HCT116 (cell line): Measurements from ENCODE around the gene RSRC1. TPM values are rescaled to one million over a fixed set of nuclear protein-coding genes. Genes with fewer than 3 reads are reported as not detected.

Experiments used
- ATAC-seq: fragments of 200-7000 bp; cut with Tn5 transposase; 2 replicates; pipeline ENCODE4 v1.9.1; 2020; ENCODE audit warnings: mild to moderate bottlenecking, moderate library complexity
- BruUV-seq: library from RNA; stranded (reverse); fragments of 400-500 nt; replicated peaks from 2 replicates; lab custom pipeline; 2021; lab: Mats Ljungman, UMichigan
- CTCF ChIA-PET: fragments of 300-600 bp; sonication (Branson Sonifier 250); formaldehyde crosslinking; loops from one replicate; lab custom pipeline; 2021; ENCODE audit warnings: antibody characterized with exemption; lab: Charles Lee
- POLR2A ChIA-PET: fragments of 300-600, 350-600 bp; sonication (Branson Sonifier 250); formaldehyde crosslinking; loops from one replicate; lab custom pipeline; 2021; ENCODE audit warnings: antibody characterized with exemption; lab: Charles Lee
- RAD21 ChIA-PET, 2 experiments: fragments of 300-600 bp; sonication (Branson Sonifier 250); formaldehyde crosslinking; loops; one replicate each; lab custom pipeline; 2023; ENCODE audit warnings: low total read pairs in 2 of 2; ENCODE audit not compliant: uncharacterized antibody in 2 of 2, unreplicated experiment in 2 of 2, low non-redundant PET in 1 of 2; lab: Charles Lee
- DNase-seq: peaks from one replicate; pipeline ENCODE4 v3.0.0-alpha.2; 2010; ENCODE audit warnings: low read depth, low spot score
- H2AFZ ChIP-seq: fragments of 200-600 bp; shearing (Covaris generic), sonication (generic); 2 replicates; pipeline ENCODE4 v1.6.1; 2017; ENCODE audit warnings: low read depth, mixed run types, mixed read lengths, antibody characterized with exemption, low read length; ENCODE audit not compliant: poor library complexity, severe bottlenecking
- H3K27ac ChIP-seq: 2 replicates; pipeline ENCODE4 v1.5.1; 2012; ENCODE audit warnings: low read depth, low read length
- H3K27me3 ChIP-seq: fragments of 200-600 bp; sonication (generic); 2 replicates; pipeline ENCODE4 v1.6.1; 2016; ENCODE audit warnings: mixed run types, low read length, mixed read lengths; ENCODE audit not compliant: insufficient read depth
- H3K36me3 ChIP-seq, 2 experiments: fragments of 200-500 bp in 1 of 2; fragments of 200-600 bp in 1 of 2; sonication (Bioruptor generic) in 1 of 2; sonication (generic) in 1 of 2; 2 replicates each; pipeline versions ENCODE4 v1.5.1 to v1.6.1; 2014 to 2016; ENCODE audit warnings: low read length in 2 of 2, inconsistent platforms in 1 of 2, mixed read lengths in 1 of 2, mixed run types in 1 of 2; ENCODE audit not compliant: insufficient read depth in 2 of 2, control insufficient read depth in 1 of 2
- H3K4me1 ChIP-seq, 2 experiments: fragments of 200-600 bp in 1 of 2; sonication (generic) in 1 of 2; 2 replicates each; pipeline versions ENCODE4 v1.5.1 to v1.6.1; 2012 to 2017; ENCODE audit warnings: low read length in 2 of 2, inconsistent platforms in 1 of 2, mild to moderate bottlenecking in 1 of 2, mixed read lengths in 1 of 2, mixed run types in 1 of 2, moderate library complexity in 1 of 2; ENCODE audit not compliant: insufficient read depth in 2 of 2, control insufficient read depth in 1 of 2
- H3K4me2 ChIP-seq: fragments of 200-600 bp; sonication (generic); 2 replicates; pipeline ENCODE4 v1.6.1; 2017; ENCODE audit warnings: mixed run types, low read length, mixed read lengths
- H3K4me3 ChIP-seq, 2 experiments: fragments of 200-600 bp in 1 of 2; sonication (generic) in 1 of 2; replicated peaks in 1 of 2; 2 replicates each; pipeline ENCODE4 v1.5.1; 2011 to 2016; ENCODE audit warnings: low read length in 2 of 2, control low read depth in 1 of 2, low read depth in 1 of 2, mild to moderate bottlenecking in 1 of 2, mixed read lengths in 1 of 2, mixed run types in 1 of 2
- H3K79me2 ChIP-seq: fragments of 200-600 bp; sonication (generic); 2 replicates; pipeline ENCODE4 v1.6.1; 2017; ENCODE audit warnings: mild to moderate bottlenecking, mixed run types, low read length, moderate library complexity, mixed read lengths; ENCODE audit not compliant: insufficient read depth
- H3K9ac ChIP-seq: fragments of 200-600 bp; sonication (generic); 2 replicates; pipeline ENCODE4 v1.6.1; 2016; ENCODE audit warnings: low read length, mixed read lengths
- H3K9me2 ChIP-seq: fragments of 200-600 bp; sonication (generic), shearing (Covaris generic); 2 replicates; pipeline ENCODE4 v1.6.1; 2017; ENCODE audit warnings: mixed run types, mild to moderate bottlenecking, moderate library complexity; ENCODE audit not compliant: insufficient read depth
- H3K9me3 ChIP-seq, 2 experiments: fragments of 200-500 bp in 1 of 2; fragments of 200-600 bp in 1 of 2; sonication (Bioruptor generic) in 1 of 2; sonication (generic) in 1 of 2; 2 replicates each; pipeline ENCODE4 v1.6.1; 2014 to 2017; ENCODE audit warnings: low read length in 2 of 2, mixed read lengths in 2 of 2, inconsistent platforms in 1 of 2, low read depth in 1 of 2, mild to moderate bottlenecking in 1 of 2, mixed run types in 1 of 2, moderate library complexity in 1 of 2; ENCODE audit not compliant: control insufficient read depth in 1 of 2, insufficient read depth in 1 of 2
- H4K20me1 ChIP-seq: fragments of 200-600 bp; sonication (generic), shearing (Covaris generic); 2 replicates; pipeline ENCODE4 v1.6.1; 2017; ENCODE audit warnings: mixed run types, mild to moderate bottlenecking, moderate library complexity; ENCODE audit not compliant: insufficient read depth
- CEBPB ChIP-seq: IDR thresholded peaks from 2 replicates; pipeline ENCODE4 v1.6.1; 2012; ENCODE audit warnings: low read depth
- EGR1 ChIP-seq: IDR thresholded peaks from 2 replicates; pipeline ENCODE4 v1.6.1; 2012; ENCODE audit warnings: low read depth
- EZH2 ChIP-seq: fragments of 200-600 bp; sonication (generic); IDR thresholded peaks from 2 replicates; pipeline ENCODE4 v1.6.1; 2017; ENCODE audit warnings: antibody characterized with exemption, mixed run types
- EZH2phosphoT487 ChIP-seq: fragments of 200-600 bp; IDR thresholded peaks from 2 replicates; pipeline ENCODE4 v1.6.1; 2018; ENCODE audit warnings: antibody characterized with exemption, borderline replicate concordance
- FOSL1 ChIP-seq: IDR thresholded peaks from 2 replicates; pipeline ENCODE4 v1.6.1; 2012; ENCODE audit warnings: low read depth
- JUND ChIP-seq: IDR thresholded peaks from 2 replicates; pipeline ENCODE4 v1.6.1; 2012
- POLR2A ChIP-seq: IDR thresholded peaks from 2 replicates; pipeline ENCODE4 v1.7.0; 2011; ENCODE audit warnings: borderline replicate concordance; ENCODE audit not compliant: insufficient read depth, insufficient read length; ENCODE audit errors: extremely low read depth
- POLR2AphosphoS5 ChIP-seq: IDR thresholded peaks from 2 replicates; pipeline ENCODE4 v1.6.1; 2011; ENCODE audit warnings: mild to moderate bottlenecking, low read depth, low read length, moderate library complexity
- RAD21 ChIP-seq: IDR thresholded peaks from 2 replicates; pipeline ENCODE4 v1.6.1; 2012; ENCODE audit warnings: low read depth, mild to moderate bottlenecking
- SIN3A ChIP-seq: IDR thresholded peaks from 2 replicates; pipeline ENCODE4 v1.6.1; 2012; ENCODE audit warnings: low read depth
- SP1 ChIP-seq: IDR thresholded peaks from 2 replicates; pipeline ENCODE4 v1.6.1; 2012; ENCODE audit warnings: low read depth
- SRF ChIP-seq: IDR thresholded peaks from 2 replicates; pipeline ENCODE4 v1.6.1; 2012; ENCODE audit warnings: low read depth
- TCF7L2 ChIP-seq: IDR thresholded peaks from 2 replicates; pipeline ENCODE4 v1.7.0; 2011; ENCODE audit warnings: borderline replicate concordance, inconsistent platforms; ENCODE audit not compliant: insufficient read depth, insufficient read length; ENCODE audit errors: extremely low read depth
- YY1 ChIP-seq: IDR thresholded peaks from 2 replicates; pipeline ENCODE4 v1.6.1; 2011; ENCODE audit warnings: low read length, low read depth, moderate library complexity, mild to moderate bottlenecking; ENCODE audit not compliant: insufficient replicate concordance; ENCODE audit errors: extremely low read depth
- ZFX ChIP-seq: fragments of 450-650 bp; IDR thresholded peaks from 2 replicates; pipeline ENCODE4 v1.6.1; 2017
- ZNF274 ChIP-seq: fragments of 200-500 bp; sonication (Bioruptor generic); IDR thresholded peaks from 2 replicates; pipeline ENCODE4 v1.6.1; 2014; ENCODE audit warnings: mild to moderate bottlenecking, low read depth, low read length, inconsistent platforms
- intact Hi-C: fragments of 100-400 bp; cut with micrococcal nuclease; formaldehyde crosslinking; loops from 2 replicates; pipeline ENCODE4 v1.10.0; 2022
- total RNA-seq: library from RNA; stranded (reverse); gene quantifications from one replicate; pipeline ENCODE4 v1.2.1, GENCODE V29; 2021; ENCODE audit not compliant: unreplicated experiment
- TF ChIP-seq, protein P1 (sequence below): IDR thresholded peaks from 2 replicates; pipeline ENCODE4 v1.6.1; 2012
- TF ChIP-seq, protein P2 (sequence below): IDR thresholded peaks from 2 replicates; pipeline ENCODE4 v1.6.1; 2012
- TF ChIP-seq, protein P3 (sequence below), 3 experiments: fragments of 200-600 bp in 1 of 3; sonication (generic) in 1 of 3; IDR thresholded peaks in 2 of 3; conservative IDR thresholded peaks in 1 of 3; 2 replicates each; pipeline ENCODE4 v1.5.1; 2012 to 2017; ENCODE audit warnings: low read depth in 2 of 3, low read length in 2 of 3, antibody characterized with exemption in 1 of 3, borderline replicate concordance in 1 of 3, control low read depth in 1 of 3, mild to moderate bottlenecking in 1 of 3, mixed read lengths in 1 of 3, mixed run types in 1 of 3, moderate library complexity in 1 of 3; ENCODE audit not compliant: insufficient read depth in 1 of 3
- TF ChIP-seq, protein P4 (sequence below): IDR thresholded peaks from 2 replicates; pipeline ENCODE4 v1.6.1; 2011; ENCODE audit warnings: mild to moderate bottlenecking, low read length, moderate library complexity; ENCODE audit not compliant: insufficient replicate concordance; ENCODE audit errors: extremely low read depth

RSRC1 gene
- total RNA-seq, 1 experiment from 2014 or later: 37.1 TPM

DNA sequence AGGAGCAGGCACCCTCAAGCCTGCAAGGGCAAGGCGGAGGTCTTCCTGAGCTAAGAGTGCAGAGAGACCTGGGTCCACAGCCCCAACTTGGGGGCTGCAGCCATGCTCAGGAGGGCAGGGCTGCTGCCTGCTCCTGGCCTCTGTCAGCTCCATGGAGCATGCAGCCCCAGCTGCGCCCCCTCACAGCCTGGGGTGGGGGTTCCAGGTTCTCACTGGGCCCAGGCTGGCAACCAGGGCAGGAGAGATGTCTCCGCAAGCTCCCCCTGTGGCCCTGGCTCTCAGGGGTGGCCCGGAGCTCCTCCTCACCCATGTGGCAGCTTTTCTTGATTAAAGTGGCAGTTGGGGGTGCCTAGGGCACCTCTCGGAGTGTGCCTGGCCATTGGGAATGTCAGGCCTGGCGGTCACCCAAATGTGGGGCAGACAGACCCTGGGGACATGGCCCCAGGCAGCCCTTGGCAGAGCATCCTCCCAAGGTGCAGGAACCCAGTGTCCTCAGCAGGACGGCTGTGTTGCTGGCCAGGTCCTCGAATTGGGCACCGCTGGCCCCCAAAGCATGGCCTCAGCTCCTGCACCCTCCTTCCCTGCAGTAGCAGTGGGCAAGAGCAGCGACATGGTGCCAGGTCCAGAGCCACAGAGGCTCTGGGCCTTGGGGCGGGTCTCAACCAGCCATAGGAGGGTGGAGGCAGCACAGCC is 251.0 kb downstream of the RSRC1 start:
- H4K20me1 ChIP-seq: no peaks in the 10 kb centered on the region; the same call in 1 of the 2 replicates
- H3K9ac ChIP-seq: no peak overlapping the region
- no peak overlapping the region for H3K4me3 ChIP-seq
- H3K36me3 ChIP-seq: no peaks in the 10 kb centered on the region
- H3K27me3 ChIP-seq: no peaks in the 10 kb centered on the region
- no peak for ATAC-seq
- no peaks in the 10 kb centered on the region for H3K9me3 ChIP-seq
- no peaks in the 10 kb centered on the region for H3K79me2 ChIP-seq
- H3K4me1 ChIP-seq: no peaks in the 10 kb centered on the region
- CTCF ChIA-PET: no interaction called here
- BruUV-seq: no TSS peak
- no peak for TF ChIP-seq ZNF274
- TF ChIP-seq, protein P1, sequence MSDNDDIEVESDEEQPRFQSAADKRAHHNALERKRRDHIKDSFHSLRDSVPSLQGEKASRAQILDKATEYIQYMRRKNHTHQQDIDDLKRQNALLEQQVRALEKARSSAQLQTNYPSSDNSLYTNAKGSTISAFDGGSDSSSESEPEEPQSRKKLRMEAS: no peak
- TF ChIP-seq, protein P2, sequence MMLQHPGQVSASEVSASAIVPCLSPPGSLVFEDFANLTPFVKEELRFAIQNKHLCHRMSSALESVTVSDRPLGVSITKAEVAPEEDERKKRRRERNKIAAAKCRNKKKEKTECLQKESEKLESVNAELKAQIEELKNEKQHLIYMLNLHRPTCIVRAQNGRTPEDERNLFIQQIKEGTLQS: no peak
- TF ChIP-seq POLR2AphosphoS5: no peak
- TF ChIP-seq SRF: no peak
- TF ChIP-seq RAD21: no peak
- no peak for TF ChIP-seq SP1
- TF ChIP-seq, protein P3, sequence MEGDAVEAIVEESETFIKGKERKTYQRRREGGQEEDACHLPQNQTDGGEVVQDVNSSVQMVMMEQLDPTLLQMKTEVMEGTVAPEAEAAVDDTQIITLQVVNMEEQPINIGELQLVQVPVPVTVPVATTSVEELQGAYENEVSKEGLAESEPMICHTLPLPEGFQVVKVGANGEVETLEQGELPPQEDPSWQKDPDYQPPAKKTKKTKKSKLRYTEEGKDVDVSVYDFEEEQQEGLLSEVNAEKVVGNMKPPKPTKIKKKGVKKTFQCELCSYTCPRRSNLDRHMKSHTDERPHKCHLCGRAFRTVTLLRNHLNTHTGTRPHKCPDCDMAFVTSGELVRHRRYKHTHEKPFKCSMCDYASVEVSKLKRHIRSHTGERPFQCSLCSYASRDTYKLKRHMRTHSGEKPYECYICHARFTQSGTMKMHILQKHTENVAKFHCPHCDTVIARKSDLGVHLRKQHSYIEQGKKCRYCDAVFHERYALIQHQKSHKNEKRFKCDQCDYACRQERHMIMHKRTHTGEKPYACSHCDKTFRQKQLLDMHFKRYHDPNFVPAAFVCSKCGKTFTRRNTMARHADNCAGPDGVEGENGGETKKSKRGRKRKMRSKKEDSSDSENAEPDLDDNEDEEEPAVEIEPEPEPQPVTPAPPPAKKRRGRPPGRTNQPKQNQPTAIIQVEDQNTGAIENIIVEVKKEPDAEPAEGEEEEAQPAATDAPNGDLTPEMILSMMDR (IDR thresholded peaks at IDR 0.05 in 2 of 3, conservative IDR thresholded peaks at IDR 0.05 in 1 of 3; ENCODE audit: borderline replicate concordance in 1 of 3, insufficient read depth in 1 of 3, low read depth in 2 of 3, low read length in 2 of 3): no peak
- no peak for TF ChIP-seq CEBPB
- no peak for TF ChIP-seq POLR2A
- TF ChIP-seq FOSL1: no peak
- no peak for TF ChIP-seq TCF7L2
- TF ChIP-seq EZH2phosphoT487: no peak
- no peak for TF ChIP-seq JUND
- TF ChIP-seq EZH2: no peak
- TF ChIP-seq, protein P4, sequence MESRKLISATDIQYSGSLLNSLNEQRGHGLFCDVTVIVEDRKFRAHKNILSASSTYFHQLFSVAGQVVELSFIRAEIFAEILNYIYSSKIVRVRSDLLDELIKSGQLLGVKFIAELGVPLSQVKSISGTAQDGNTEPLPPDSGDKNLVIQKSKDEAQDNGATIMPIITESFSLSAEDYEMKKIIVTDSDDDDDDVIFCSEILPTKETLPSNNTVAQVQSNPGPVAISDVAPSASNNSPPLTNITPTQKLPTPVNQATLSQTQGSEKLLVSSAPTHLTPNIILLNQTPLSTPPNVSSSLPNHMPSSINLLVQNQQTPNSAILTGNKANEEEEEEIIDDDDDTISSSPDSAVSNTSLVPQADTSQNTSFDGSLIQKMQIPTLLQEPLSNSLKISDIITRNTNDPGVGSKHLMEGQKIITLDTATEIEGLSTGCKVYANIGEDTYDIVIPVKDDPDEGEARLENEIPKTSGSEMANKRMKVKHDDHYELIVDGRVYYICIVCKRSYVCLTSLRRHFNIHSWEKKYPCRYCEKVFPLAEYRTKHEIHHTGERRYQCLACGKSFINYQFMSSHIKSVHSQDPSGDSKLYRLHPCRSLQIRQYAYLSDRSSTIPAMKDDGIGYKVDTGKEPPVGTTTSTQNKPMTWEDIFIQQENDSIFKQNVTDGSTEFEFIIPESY: no peak
- TF ChIP-seq ZFX: no peak
- TF ChIP-seq YY1: no peak
- no peak for TF ChIP-seq EGR1
- no peak for TF ChIP-seq SIN3A
- H3K4me2 ChIP-seq: no peak overlapping the region
- POLR2A ChIA-PET: no interaction called here
- intact Hi-C loops: no loop called here
- H2AFZ ChIP-seq: no peak overlapping the region
- DNase-seq: no peak
- RAD21 ChIA-PET: no interaction called here
- no peak overlapping the region for H3K27ac ChIP-seq
- H3K9me2 ChIP-seq: no peaks in the 10 kb centered on the region
